HepG2 (cell line): ENCODE results near the gene ERBB4. TPM values are rescaled to one million over a fixed set of nuclear protein-coding genes. Genes with fewer than 3 reads are reported as not detected.

Experiments
- ATAC-seq: fragments of 200-7000 bp; cut with Tn5 transposase; 3 replicates; pipeline ENCODE4 v1.9.1; 2020; ENCODE audit warnings: mild to moderate bottlenecking, moderate library complexity
- BruUV-seq: library from RNA; stranded (reverse); fragments of 400-500 nt; replicated peaks from 2 replicates; lab custom pipeline; 2021; lab: Mats Ljungman, UMichigan
- CTCF ChIA-PET: fragments of 300-600 bp; formaldehyde crosslinking; extraction: SDS; loops from one replicate; lab custom pipeline; 2021; ENCODE audit warnings: low total read pairs, inconsistent platforms, low intra/inter-chr PET ratio; lab: Yijun Ruan, JAX
- POLR2A ChIA-PET: fragments of 350-600 bp; sonication (Branson Sonifier 250); formaldehyde crosslinking; loops from one replicate; lab custom pipeline; 2020; ENCODE audit warnings: antibody characterized with exemption, inconsistent platforms; lab: Yijun Ruan, JAX
- DNase-seq: peaks from one replicate; pipeline ENCODE4 v3.0.0-alpha.2; 2015; ENCODE audit warnings: low spot score
- FAIRE-seq: peaks from 3 replicates; lab custom pipeline; 2011; peaks lifted over from hg19 to GRCh38; lab: Jason Lieb, UNC
- H2AFZ ChIP-seq: one replicate; pipeline ENCODE4 v1.6.1; 2011; ENCODE audit warnings: low read length, inconsistent platforms
- H3K27ac ChIP-seq: fragments of 300-600 bp; 3 replicates; pipeline ENCODE4 v1.8.0; 2011; ENCODE audit warnings: mixed run types, mild to moderate bottlenecking, mixed read lengths, low read length, inconsistent platforms; ENCODE audit not compliant: insufficient read depth; ENCODE audit errors: extremely low read length
- H3K27me3 ChIP-seq, 2 experiments: fragments of 200-600 bp in 1 of 2; 2 replicates in 1 of 2; 3 replicates in 1 of 2; pipeline versions ENCODE4 v1.6.0 to v1.8.0; 2011; ENCODE audit warnings: low read length in 2 of 2, mild to moderate bottlenecking in 2 of 2, moderate library complexity in 2 of 2, inconsistent platforms in 1 of 2; ENCODE audit not compliant: insufficient read depth in 2 of 2, control insufficient read depth in 1 of 2
- H3K36me3 ChIP-seq, 2 experiments: fragments of 200-600 bp in 1 of 2; replicated peaks in 1 of 2; 2 replicates in 1 of 2; 3 replicates in 1 of 2; pipeline versions ENCODE4 v1.5.1 to v1.8.0; 2011; ENCODE audit warnings: low read length in 2 of 2, inconsistent platforms in 1 of 2; ENCODE audit not compliant: insufficient read depth in 2 of 2, control insufficient read depth in 1 of 2
- H3K4me1 ChIP-seq: 2 replicates; pipeline ENCODE4 v1.5.1; 2012; ENCODE audit warnings: low read length, inconsistent platforms; ENCODE audit not compliant: insufficient read depth
- H3K4me2 ChIP-seq: 2 replicates; pipeline ENCODE4 v1.6.0; 2011; ENCODE audit warnings: low read depth, low read length, inconsistent platforms
- H3K4me3 ChIP-seq, 3 experiments: fragments of 200-600 bp in 1 of 3; sonication (generic), shearing (Covaris generic) in 1 of 3; replicated peaks in 1 of 3; 2 replicates each; pipeline ENCODE4 v1.5.1; 2011 to 2016; ENCODE audit warnings: low read length in 3 of 3, inconsistent platforms in 2 of 3, low read depth in 2 of 3, mild to moderate bottlenecking in 2 of 3, control low read depth in 1 of 3, mixed read lengths in 1 of 3; ENCODE audit not compliant: insufficient read depth in 1 of 3
- H3K79me2 ChIP-seq: one replicate; pipeline ENCODE4 v1.6.1; 2011; ENCODE audit warnings: low read length, inconsistent platforms; ENCODE audit not compliant: insufficient read depth
- H3K9ac ChIP-seq: 2 replicates; pipeline ENCODE4 v1.6.0; 2011; ENCODE audit warnings: mild to moderate bottlenecking, low read depth, low read length, inconsistent platforms; ENCODE audit not compliant: insufficient read depth
- H3K9me3 ChIP-seq: 2 replicates; pipeline ENCODE4 v1.5.1; 2012; ENCODE audit warnings: mild to moderate bottlenecking, low read length
- H4K20me1 ChIP-seq: 2 replicates; pipeline ENCODE4 v1.6.0; 2011; ENCODE audit warnings: inconsistent platforms, mild to moderate bottlenecking, low read length, moderate library complexity; ENCODE audit not compliant: insufficient read depth
- ARID2 ChIP-seq: sonication (generic); formaldehyde crosslinking; IDR thresholded peaks from 2 replicates; pipeline ENCODE4 v1.8.1; 2022; ENCODE audit warnings: mild to moderate bottlenecking, missing genetic modification reagents, borderline replicate concordance
- ARNT2 ChIP-seq: sonication (generic); formaldehyde crosslinking; IDR thresholded peaks from 2 replicates; pipeline ENCODE4 v1.8.0; 2022; ENCODE audit warnings: mild to moderate bottlenecking, low read depth, missing genetic modification reagents, moderate library complexity
- FOXK1 ChIP-seq: sonication (generic); formaldehyde crosslinking; IDR thresholded peaks from 2 replicates; pipeline ENCODE4 v1.4.0; 2020; ENCODE audit warnings: low read depth, missing genetic modification reagents, borderline replicate concordance
- GATAD1 ChIP-seq: IDR thresholded peaks from 2 replicates; pipeline ENCODE4 v1.6.1; 2016; ENCODE audit warnings: missing genetic modification reagents, missing compliant biosample characterization
- HIVEP1 ChIP-seq: sonication (generic); formaldehyde crosslinking; IDR thresholded peaks from 2 replicates; pipeline ENCODE4 v1.4.0; 2020; ENCODE audit warnings: mild to moderate bottlenecking, missing genetic modification reagents
- HNF4A ChIP-seq: sonication (generic); formaldehyde crosslinking; IDR thresholded peaks from 2 replicates; pipeline ENCODE4 v1.4.0; 2020; ENCODE audit warnings: missing genetic modification reagents
- SOX6 ChIP-seq, 2 experiments: fragments of 450-650 bp in 1 of 2; sonication (generic) in 1 of 2; formaldehyde crosslinking in 1 of 2; IDR thresholded peaks; 2 replicates each; pipeline versions ENCODE4 v1.4.0 to v1.6.1; 2017 to 2020; ENCODE audit warnings: antibody characterized with exemption in 1 of 2, mild to moderate bottlenecking in 1 of 2, missing genetic modification reagents in 1 of 2
- ZBTB20 ChIP-seq: sonication (generic); formaldehyde crosslinking; IDR thresholded peaks from 2 replicates; pipeline ENCODE4 v1.8.1; 2023; ENCODE audit warnings: missing genetic modification reagents, low read depth, mild to moderate bottlenecking, borderline replicate concordance
- ZNF101 ChIP-seq: sonication (generic); formaldehyde crosslinking; IDR thresholded peaks from 2 replicates; pipeline ENCODE4 v1.4.0; 2020; ENCODE audit warnings: mild to moderate bottlenecking, low read depth, missing genetic modification reagents, borderline replicate concordance
- ZNF354B ChIP-seq: sonication (generic); formaldehyde crosslinking; IDR thresholded peaks from 2 replicates; pipeline ENCODE4 v1.8.0; 2022; ENCODE audit warnings: mild to moderate bottlenecking, missing genetic modification reagents
- WGBS: methylation state at CpG from one replicate; pipeline ENCODE4 v1.1.6; 2017; ENCODE audit warnings: low lambda C conversion rate; 5-methylcytosine and 5-hydroxymethylcytosine counted together
- in situ Hi-C: cut with HindIII; loops from 2 replicates; pipeline ENCODE4 v1.10.0; 2017; ENCODE audit warnings: low pct_unique_long_range_greater_than_20kb; ENCODE audit not compliant: extremely low pct_ligation_motif_present
- intact Hi-C: fragments of 100-400 bp; cut with micrococcal nuclease; formaldehyde crosslinking; loops from one replicate; pipeline ENCODE4 v1.10.0; 2022; ENCODE audit not compliant: unreplicated experiment
- polyA plus RNA-seq, 8 experiments: library from polyadenylated mRNA; depleted of rRNA in 3 of 8; stranded (reverse) in 7 of 8; unstranded in 1 of 8; fragments of >200 nt; fragmentation: Illumina TruSeq in 4 of 8; extraction: Trizol in 4 of 8; gene quantifications; 2 replicates each; pipeline versions ENCODE4 v1.2.1 to v1.2.3, GENCODE V29; 2011 to 2016; ENCODE audit warnings: low read depth in 4 of 8, missing spikeins in 1 of 8, mixed read lengths in 1 of 8; ENCODE audit not compliant: insufficient read depth in 1 of 8
- total RNA-seq, 5 experiments: library from RNA; depleted of rRNA; stranded (reverse); fragments of >200 nt; fragmentation: Illumina TruSeq; extraction: Trizol; gene quantifications; 2 replicates each; pipeline ENCODE4 v1.2.3, GENCODE V29; 2016; ENCODE audit warnings: low read depth in 1 of 5
- TF ChIP-seq, protein P1 (sequence below): sonication (generic); formaldehyde crosslinking; conservative IDR thresholded peaks from 2 replicates; pipeline ENCODE4 v1.8.1; 2023; ENCODE audit warnings: missing genetic modification reagents
- TF ChIP-seq, protein P2 (sequence below): sonication (generic); formaldehyde crosslinking; IDR thresholded peaks from 2 replicates; pipeline ENCODE4 v1.8.0; 2022; ENCODE audit warnings: mild to moderate bottlenecking, missing genetic modification reagents
- TF ChIP-seq, protein P3 (sequence below): IDR thresholded peaks from 2 replicates; pipeline ENCODE4 v1.6.1; 2016; ENCODE audit warnings: missing compliant biosample characterization, missing genetic modification reagents, borderline replicate concordance

ERBB4 gene
- total and polyA plus RNA-seq, 2 of the 13 experiments (the other 11 are each of a cell fraction or from before 2014, with no cell fraction given), result not detected

DNA sequence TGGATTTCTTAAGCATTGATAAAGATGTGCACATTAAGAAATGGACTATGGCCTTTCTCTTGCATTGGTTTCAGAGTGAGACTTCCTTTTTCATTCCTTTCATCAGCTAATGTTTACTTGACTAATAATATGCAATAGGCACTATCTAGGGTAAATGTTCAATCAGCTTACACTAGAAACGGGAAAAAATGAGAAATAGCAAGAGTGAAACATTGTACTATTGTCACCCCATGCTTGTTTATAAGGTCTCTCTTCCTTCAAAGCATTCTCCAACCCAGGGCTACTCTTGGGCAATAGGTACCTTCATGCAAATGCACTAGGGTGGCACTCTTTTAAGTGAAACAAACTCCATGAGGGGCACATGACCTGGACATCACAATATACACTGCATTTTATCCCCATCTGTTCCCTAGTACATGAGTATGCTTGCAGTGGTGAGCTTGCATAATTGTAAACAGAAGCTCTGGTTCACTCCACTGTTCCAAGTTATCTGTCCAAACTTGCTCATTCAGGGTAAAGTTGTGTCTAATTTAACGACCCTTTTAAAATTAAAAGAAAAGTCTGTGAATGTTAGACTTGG is 402.3 kb downstream of the ERBB4 start:
- no peak overlapping the region for H3K9ac ChIP-seq
- no peak for FAIRE-seq
- ATAC-seq, result no peak
- H3K4me2 ChIP-seq, result no peak overlapping the region
- no TSS peak for BruUV-seq
- 0% methylated on average over 2 of the region's 2 CpGs for WGBS
- H3K9me3 ChIP-seq, result no peaks in the 10 kb centered on the region
- ChIA-PET CTCF (no interaction called here), POLR2A (no interaction called here)
- H2AFZ ChIP-seq, result no peak overlapping the region
- TF ChIP-seq ZNF101 (CRISPR knock-in tag), result no peak
- TF ChIP-seq SOX6 (IDR thresholded peaks at IDR 0.05), result no peak
- no peak for TF ChIP-seq SOX6 (CRISPR knock-in tag; IDR thresholded peaks at IDR 0.05)
- TF ChIP-seq ARID2 (CRISPR knock-in tag), result no peak
- TF ChIP-seq FOXK1 (CRISPR knock-in tag), result no peak
- TF ChIP-seq HIVEP1, result no peak
- TF ChIP-seq ZNF354B (CRISPR knock-in tag), result no peak
- TF ChIP-seq, protein P1, sequence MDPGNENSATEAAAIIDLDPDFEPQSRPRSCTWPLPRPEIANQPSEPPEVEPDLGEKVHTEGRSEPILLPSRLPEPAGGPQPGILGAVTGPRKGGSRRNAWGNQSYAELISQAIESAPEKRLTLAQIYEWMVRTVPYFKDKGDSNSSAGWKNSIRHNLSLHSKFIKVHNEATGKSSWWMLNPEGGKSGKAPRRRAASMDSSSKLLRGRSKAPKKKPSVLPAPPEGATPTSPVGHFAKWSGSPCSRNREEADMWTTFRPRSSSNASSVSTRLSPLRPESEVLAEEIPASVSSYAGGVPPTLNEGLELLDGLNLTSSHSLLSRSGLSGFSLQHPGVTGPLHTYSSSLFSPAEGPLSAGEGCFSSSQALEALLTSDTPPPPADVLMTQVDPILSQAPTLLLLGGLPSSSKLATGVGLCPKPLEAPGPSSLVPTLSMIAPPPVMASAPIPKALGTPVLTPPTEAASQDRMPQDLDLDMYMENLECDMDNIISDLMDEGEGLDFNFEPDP, result no peak
- TF ChIP-seq HNF4A, result no peak
- TF ChIP-seq ZBTB20 (CRISPR knock-in tag), result no peak
- no peak for TF ChIP-seq ARNT2 (CRISPR knock-in tag)
- TF ChIP-seq GATAD1 (CRISPR knock-in tag), result no peak
- TF ChIP-seq, protein P2, sequence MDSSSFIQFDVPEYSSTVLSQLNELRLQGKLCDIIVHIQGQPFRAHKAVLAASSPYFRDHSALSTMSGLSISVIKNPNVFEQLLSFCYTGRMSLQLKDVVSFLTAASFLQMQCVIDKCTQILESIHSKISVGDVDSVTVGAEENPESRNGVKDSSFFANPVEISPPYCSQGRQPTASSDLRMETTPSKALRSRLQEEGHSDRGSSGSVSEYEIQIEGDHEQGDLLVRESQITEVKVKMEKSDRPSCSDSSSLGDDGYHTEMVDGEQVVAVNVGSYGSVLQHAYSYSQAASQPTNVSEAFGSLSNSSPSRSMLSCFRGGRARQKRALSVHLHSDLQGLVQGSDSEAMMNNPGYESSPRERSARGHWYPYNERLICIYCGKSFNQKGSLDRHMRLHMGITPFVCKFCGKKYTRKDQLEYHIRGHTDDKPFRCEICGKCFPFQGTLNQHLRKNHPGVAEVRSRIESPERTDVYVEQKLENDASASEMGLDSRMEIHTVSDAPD, result no peak
- TF ChIP-seq, protein P3, sequence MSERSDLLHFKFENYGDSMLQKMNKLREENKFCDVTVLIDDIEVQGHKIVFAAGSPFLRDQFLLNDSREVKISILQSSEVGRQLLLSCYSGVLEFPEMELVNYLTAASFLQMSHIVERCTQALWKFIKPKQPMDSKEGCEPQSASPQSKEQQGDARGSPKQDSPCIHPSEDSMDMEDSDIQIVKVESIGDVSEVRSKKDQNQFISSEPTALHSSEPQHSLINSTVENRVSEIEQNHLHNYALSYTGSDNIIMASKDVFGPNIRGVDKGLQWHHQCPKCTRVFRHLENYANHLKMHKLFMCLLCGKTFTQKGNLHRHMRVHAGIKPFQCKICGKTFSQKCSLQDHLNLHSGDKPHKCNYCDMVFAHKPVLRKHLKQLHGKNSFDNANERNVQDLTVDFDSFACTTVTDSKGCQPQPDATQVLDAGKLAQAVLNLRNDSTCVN (CRISPR knock-in tag), result no peak
- H3K4me1 ChIP-seq, result no peaks in the 10 kb centered on the region
- no peak overlapping the region for H3K27ac ChIP-seq
- no peaks in the 10 kb centered on the region for H4K20me1 ChIP-seq
- H3K27me3 ChIP-seq, result no peaks in the 10 kb centered on the region
- in situ Hi-C loops, result no loop called here
- H3K4me3 ChIP-seq, result no peak overlapping the region
- no peak for DNase-seq
- no peaks in the 10 kb centered on the region for H3K36me3 ChIP-seq
- no peaks in the 10 kb centered on the region for H3K79me2 ChIP-seq
- intact Hi-C loops, result no loop called here
